GM10266 (cell line): ENCODE measurements around the gene USB1.
A peak's percentile ranks its signal among the peaks of the same experiment; 100 is the strongest.

Experiments
- DNase-seq: peaks from one replicate; pipeline ENCODE4 v3.0.0; 2012; ENCODE audit errors: extremely low spot score
- TF ChIP-seq, protein P1 (sequence below): IDR thresholded peaks from 2 replicates; pipeline ENCODE4 v1.5.1; 2012; ENCODE audit warnings: mild to moderate bottlenecking, low read depth; ENCODE audit not compliant: control insufficient read depth, insufficient read depth; ENCODE audit errors: missing control alignments

Gene USB1, protein sequence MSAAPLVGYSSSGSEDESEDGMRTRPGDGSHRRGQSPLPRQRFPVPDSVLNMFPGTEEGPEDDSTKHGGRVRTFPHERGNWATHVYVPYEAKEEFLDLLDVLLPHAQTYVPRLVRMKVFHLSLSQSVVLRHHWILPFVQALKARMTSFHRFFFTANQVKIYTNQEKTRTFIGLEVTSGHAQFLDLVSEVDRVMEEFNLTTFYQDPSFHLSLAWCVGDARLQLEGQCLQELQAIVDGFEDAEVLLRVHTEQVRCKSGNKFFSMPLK

DNA sequence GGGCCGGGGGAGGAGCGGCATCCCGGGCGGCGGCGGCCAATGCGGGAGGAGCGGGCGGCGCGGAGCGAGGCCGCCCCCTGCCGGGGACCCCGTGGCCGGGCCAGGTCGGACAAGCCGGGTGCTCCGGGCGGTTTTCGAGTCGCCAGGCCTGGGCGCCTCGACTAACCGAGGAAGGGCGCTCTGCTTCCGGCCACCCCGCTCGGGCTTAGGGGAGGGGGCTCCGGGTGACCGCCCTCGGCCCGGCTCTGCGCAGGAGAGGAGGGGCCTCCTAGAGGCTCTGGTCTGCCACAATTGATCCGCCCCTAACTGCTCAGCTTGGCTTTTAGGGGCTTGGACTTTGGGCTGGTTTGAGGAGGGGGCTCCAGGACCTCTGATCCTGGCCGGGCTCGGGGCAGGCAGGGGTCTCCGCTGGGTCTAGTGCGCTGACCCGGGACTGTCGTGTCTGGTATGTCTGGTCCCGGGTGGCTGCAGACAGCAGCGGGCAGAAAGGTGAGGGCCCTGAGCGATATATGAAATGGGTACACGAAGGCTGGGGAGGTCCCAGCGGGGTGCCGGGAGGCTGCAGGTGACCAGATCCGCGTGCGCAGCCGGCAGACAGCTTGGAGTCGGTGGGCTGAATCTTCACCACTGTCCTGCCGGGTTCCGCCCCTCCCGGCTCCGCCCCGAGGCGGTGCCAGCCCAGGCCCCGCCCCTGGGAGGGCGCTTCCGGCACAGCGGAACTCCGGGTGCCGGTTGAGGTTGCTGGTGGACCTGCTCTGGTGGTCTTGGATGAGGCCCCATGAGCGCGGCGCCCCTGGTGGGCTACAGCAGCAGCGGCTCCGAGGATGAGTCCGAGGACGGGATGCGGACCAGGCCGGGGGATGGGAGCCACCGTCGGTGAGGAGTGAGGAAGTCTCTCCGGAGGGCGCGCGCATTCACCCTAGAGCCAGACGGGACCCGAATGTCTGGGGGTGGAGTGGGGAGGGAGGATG is at the start of gene USB1:
USB1 (plus strand) TSS at position 702 of the 971 bp plus-strand sequence; CDS start at position 779, 77 bp downstream.
- TF ChIP-seq, protein P1, sequence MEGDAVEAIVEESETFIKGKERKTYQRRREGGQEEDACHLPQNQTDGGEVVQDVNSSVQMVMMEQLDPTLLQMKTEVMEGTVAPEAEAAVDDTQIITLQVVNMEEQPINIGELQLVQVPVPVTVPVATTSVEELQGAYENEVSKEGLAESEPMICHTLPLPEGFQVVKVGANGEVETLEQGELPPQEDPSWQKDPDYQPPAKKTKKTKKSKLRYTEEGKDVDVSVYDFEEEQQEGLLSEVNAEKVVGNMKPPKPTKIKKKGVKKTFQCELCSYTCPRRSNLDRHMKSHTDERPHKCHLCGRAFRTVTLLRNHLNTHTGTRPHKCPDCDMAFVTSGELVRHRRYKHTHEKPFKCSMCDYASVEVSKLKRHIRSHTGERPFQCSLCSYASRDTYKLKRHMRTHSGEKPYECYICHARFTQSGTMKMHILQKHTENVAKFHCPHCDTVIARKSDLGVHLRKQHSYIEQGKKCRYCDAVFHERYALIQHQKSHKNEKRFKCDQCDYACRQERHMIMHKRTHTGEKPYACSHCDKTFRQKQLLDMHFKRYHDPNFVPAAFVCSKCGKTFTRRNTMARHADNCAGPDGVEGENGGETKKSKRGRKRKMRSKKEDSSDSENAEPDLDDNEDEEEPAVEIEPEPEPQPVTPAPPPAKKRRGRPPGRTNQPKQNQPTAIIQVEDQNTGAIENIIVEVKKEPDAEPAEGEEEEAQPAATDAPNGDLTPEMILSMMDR = peak; percentile 81
- DNase-seq = peak; percentile 98

DNA sequence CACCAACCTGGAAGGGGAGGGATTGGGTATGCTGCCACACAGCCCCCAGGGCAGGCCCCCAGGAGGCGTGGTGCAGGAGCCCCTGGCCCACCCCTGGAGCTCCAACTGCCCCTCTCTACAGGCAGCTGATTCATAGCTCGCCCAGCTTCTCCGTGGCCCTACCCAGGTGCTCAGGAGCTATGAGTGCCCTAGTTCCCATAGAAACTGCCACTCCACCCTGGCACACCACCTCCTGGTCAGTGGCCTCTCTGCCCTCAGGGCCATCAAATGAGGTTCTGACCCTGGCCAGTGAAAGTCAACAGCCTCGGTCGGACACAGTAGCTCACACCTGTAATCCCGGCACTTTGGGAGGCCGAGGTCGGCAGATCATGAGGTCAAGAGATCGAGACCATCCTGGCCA is 48.3 kb upstream of the USB1 start:
- TF ChIP-seq, protein P1 = no peak
- DNase-seq = no peak

DNA sequence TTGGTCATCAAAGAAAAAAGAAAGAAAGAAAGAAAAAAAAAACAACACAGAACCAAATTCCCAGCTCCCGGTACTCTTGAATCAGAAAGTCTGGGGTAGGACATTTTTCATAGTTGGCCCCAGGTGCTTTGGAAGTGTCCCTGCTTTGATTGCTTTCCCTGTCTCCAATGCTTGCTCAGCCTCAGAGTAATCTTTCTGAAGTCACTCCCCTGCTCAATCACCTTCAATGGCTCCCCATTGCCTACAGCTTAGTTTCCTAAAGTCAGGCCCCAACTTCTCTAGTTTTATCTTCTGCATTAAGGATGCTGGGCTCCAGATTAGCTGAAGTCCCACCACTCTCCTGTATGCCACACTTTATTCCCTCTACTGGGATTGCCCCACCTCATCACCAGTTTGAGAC is 47.4 kb upstream of the USB1 start:
- TF ChIP-seq, protein P1 = no peak
- no peak for DNase-seq

DNA sequence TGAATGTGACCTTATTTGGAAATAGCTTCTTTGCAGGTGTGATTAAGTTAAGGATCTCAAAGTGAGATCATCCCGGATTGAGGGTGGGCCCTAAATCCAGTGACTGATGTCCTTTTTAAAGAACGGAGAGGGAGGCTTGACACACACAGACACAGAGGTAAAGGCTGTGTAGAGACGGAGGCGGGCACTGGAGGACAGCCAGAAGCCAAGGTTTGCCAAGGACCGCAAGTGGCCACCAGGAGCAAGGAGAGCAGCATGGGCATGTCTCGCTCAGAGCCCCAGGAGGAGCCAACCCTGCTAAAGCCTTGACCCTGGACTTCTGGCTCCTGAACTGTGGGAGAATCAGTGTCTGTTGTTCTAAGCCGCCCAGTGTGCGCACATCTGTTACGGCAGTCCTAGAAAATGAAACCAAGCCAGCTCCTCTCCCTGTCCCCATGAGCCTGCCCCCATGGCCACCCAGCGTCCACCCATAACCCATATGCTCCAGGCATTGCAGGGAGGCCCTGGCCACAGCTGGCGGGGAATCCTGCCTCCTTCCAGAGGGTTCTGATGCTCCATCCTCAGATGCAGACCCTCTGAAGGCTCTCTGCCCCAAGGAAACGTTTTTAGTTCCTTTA is 45.5 kb upstream of the USB1 start:
- DNase-seq = no peak

DNA sequence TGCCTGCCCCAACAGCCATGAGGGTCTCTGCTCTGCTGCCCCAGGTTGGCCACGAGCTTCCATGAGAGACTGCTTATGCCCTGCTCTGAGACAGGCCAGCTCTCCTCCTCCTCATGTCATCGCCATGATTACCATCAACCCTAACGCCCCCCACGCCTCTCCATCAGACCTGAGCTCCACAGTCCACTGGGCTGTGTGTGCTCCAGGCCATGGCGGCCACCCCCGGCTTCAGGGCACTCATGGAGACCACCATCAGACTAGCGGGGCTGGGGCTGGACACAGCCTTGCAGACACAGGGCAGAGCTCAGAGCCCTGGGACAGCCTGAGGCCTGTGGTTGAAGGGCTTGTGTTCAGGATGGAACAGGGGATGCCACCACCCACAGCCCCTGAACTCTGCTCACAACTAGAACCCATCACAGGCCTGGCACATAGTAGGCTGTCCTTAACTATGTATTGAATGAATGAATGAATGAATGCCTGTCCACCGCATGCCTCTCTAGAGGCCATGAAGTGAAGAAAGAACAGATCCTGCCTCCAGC is 44.9 kb upstream of the USB1 start:
- no peak for DNase-seq
- TF ChIP-seq, protein P1 = no peak

More for the DNA sequence above, 45.5 kb upstream of the USB1 start:
- TF ChIP-seq, protein P1 = no peak

DNA sequence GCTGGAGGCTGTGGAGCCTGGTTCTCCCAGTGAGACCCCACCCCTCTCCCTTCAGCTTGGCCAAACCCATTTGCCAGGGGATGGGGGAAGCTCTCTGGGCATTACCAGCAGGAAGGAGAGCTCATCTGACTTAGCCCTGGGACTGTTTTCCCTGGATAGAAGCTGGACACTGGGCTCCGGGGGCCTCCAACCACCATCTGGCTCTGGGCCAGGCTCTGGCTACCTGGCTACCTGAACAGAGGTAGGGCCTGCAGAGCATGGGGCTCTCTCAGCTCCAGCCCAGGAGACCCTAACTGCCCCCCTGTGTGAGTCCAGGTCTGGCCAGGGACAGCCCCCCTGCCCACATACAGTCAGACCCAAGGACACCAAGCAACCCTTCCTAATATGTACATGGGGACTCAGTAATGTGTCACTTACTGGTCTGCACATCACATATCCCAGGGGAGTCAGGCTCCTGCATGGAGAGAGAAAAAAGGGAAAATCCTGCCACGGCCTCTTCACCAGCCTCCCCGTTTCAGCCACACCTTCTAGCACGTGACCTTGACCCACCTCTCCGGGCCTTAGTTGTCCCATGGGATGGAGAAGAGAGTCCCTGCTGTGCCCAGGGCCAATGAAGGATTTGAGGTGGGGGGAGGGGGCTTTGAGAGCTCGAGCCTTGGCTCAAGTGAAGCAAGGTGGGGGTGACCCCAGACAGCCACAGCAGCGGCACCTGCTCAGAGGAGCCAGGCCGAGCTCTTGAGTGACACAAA is 44.1 kb upstream of the USB1 start:
- TF ChIP-seq, protein P1 = no peak
- DNase-seq = no peak
